GM19397 (cell line): ENCODE results near the gene DIS3L2.
"Not testable (repeated sequence)": the region's sequence is repeated elsewhere in the genome, so short reads cannot be mapped to it uniquely, and the experiment has no call there.

ENCODE experiments used
- ATAC-seq: cut with Tn5 transposase; IDR thresholded peaks from one replicate; pipeline ENCODE4 v1.9.1; 2021; ENCODE audit warnings: mild to moderate bottlenecking, moderate library complexity; ENCODE audit not compliant: unreplicated experiment

Gene DIS3L2

GRCh38 chr2:232147440-232148077 lies 186.0 kb downstream of the DIS3L2 start:
- no peak for ATAC-seq

GRCh38 chr2:232162187-232162586 lies 200.7 kb downstream of the DIS3L2 start:
- no peak for ATAC-seq

GRCh38 chr2:232170396-232170795 lies 208.9 kb downstream of the DIS3L2 start:
- ATAC-seq: no peak

GRCh38 chr2:232174662-232175061 lies 213.1 kb downstream of the DIS3L2 start:
- ATAC-seq: no peak

GRCh38 chr2:232176587-232176986 lies 215.1 kb downstream of the DIS3L2 start:
- ATAC-seq: not testable (repeated sequence)

- no peak for ATAC-seq
Observed at GRCh38 chr2:232183279-232183678, 221.8 kb downstream of the DIS3L2 start.

GRCh38 chr2:232184346-232184745 lies 222.8 kb downstream of the DIS3L2 start:
- no peak for ATAC-seq

GRCh38 chr2:232190796-232191195 lies 229.3 kb downstream of the DIS3L2 start:
- ATAC-seq: no peak

GRCh38 chr2:232195487-232195886 lies 234.0 kb downstream of the DIS3L2 start:
- ATAC-seq: no peak

GRCh38 chr2:232196802-232197201 lies 235.3 kb downstream of the DIS3L2 start:
- ATAC-seq: no peak

GRCh38 chr2:232200195-232200594 lies 238.7 kb downstream of the DIS3L2 start:
- ATAC-seq: no peak

GRCh38 chr2:232203166-232203891 lies 241.8 kb downstream of the DIS3L2 start:
- ATAC-seq: no peak

- ATAC-seq: no peak
Observed at GRCh38 chr2:232203936-232204335, 242.4 kb downstream of the DIS3L2 start.

GRCh38 chr2:232204457-232204931 lies 243.0 kb downstream of the DIS3L2 start:
- no peak for ATAC-seq

GRCh38 chr2:232207174-232207573 lies 245.7 kb downstream of the DIS3L2 start:
- no peak for ATAC-seq

- ATAC-seq: no peak
Observed at GRCh38 chr2:232210306-232210705, 248.8 kb downstream of the DIS3L2 start.

GRCh38 chr2:232211743-232212686 lies 250.5 kb downstream of the DIS3L2 start:
- no peak for ATAC-seq

- ATAC-seq: no peak
Observed at GRCh38 chr2:232213176-232213575, 251.7 kb downstream of the DIS3L2 start.

- no peak for ATAC-seq
Observed at GRCh38 chr2:232214053-232214452, 252.5 kb downstream of the DIS3L2 start.

- ATAC-seq: no peak
Observed at GRCh38 chr2:232216028-232216427, 254.5 kb downstream of the DIS3L2 start.

GRCh38 chr2:232218778-232219495 lies 257.4 kb downstream of the DIS3L2 start:
- no peak for ATAC-seq
